Pancreas (tissue), 10 donors: ENCODE results near the gene HIVEP1. TPM values are rescaled to one million over a fixed set of nuclear protein-coding genes. Genes with fewer than 3 reads are reported as not detected.

Experiments
- ATAC-seq, 4 donors: fragments of 200-7000 bp; cut with Tn5 transposase; one replicate each; pipeline versions ENCODE4 v1.8.0 to v1.9.1; 2020; ENCODE audit warnings: mild to moderate bottlenecking in 4 of 4, moderate library complexity in 4 of 4
- DNase-seq, 6 donors: peaks; one replicate each; pipeline ENCODE4 v3.0.0-alpha.2; 2020
- FAIRE-seq: peaks from 2 replicates; lab custom pipeline; 2012; peaks lifted over from hg19 to GRCh38; lab: Jason Lieb, UNC
- H3K27ac ChIP-seq, 4 donors: fragments of 200-600 bp; sonication (generic); 1 replicate in 3 of 4; 2 replicates in 1 of 4; pipeline versions ENCODE4 v1.5.0 to v1.8.0; 2020
- H3K27me3 ChIP-seq, 4 donors: fragments of 200-600 bp; one replicate each; pipeline ENCODE4 v1.8.0; 2021
- H3K36me3 ChIP-seq, 3 donors: fragments of 200-600 bp; sonication (generic) in 1 of 3; one replicate each; pipeline versions ENCODE4 v1.5.0 to v1.8.0; 2020 to 2021
- H3K4me1 ChIP-seq, 3 donors: fragments of 200-600 bp; one replicate each; pipeline ENCODE4 v1.8.0; 2021
- H3K4me3 ChIP-seq, 4 donors: fragments of 200-600 bp; sonication (generic) in 2 of 4; one replicate each; pipeline versions ENCODE4 v1.5.0 to v1.8.0; 2020 to 2021
- H3K9me3 ChIP-seq, 4 donors: fragments of 200-600 bp; one replicate each; pipeline ENCODE4 v1.8.0; 2021
- CTCF ChIP-seq, 4 donors: fragments of 200-600 bp; sonication (generic) in 3 of 4; IDR thresholded peaks; one replicate each; pipeline versions ENCODE4 v1.5.0 to v1.8.0; 2021; ENCODE audit warnings: antibody characterized with exemption in 4 of 4
- WGBS, 2 donors: extraction: QIAGEN DNeasy Blood & Tissue Kit; methylation state at CpG; one replicate each; pipeline ENCODE4 v1.1.7; 2013; 5-methylcytosine and 5-hydroxymethylcytosine counted together
- intact Hi-C, 3 donors: fragments of 100-400 bp; cut with DNase I; formaldehyde crosslinking; loops; one replicate each; pipeline versions ENCODE4 v1.11.1 to v1.14.2; 2022
- polyA plus RNA-seq, 2 donors: library from polyadenylated mRNA; stranded (reverse); fragments of 200-250 nt; gene quantifications; one replicate each; pipeline ENCODE4 v1.2.3, GENCODE V29; 2013
- total RNA-seq, 6 donors: library from RNA; stranded (reverse); fragmentation: NEBNext Ultra II Directional in 4 of 6; extraction: Animal tissue kit (Norgen Biotek cat#: 25700) in 4 of 6; gene quantifications; one replicate each; pipeline versions ENCODE4 v1.2.1 to v1.2.4, GENCODE V29; 2021 to 2023
- donor health status: healthy with polysubstance abuse.
- donor health status: DM: no; HTN: no; CAD: no; lungs with moderate emphysema.
- donor health status: DM: no; HTN: no; CAD: no.
- donor health status: control.
- donor health status: control.
- donor health status: Bipolar disorder and iron deficiency.
- donor health status: DM: yes; HTN: yes; CAD: no.
- donor health status: DM: no; HTN: no; CAD: no.
- donor health status: DM: no; HTN: no; CAD: no.
- donor health status: DM: yes; HTN: yes; CAD: no.

Gene HIVEP1
- total and polyA plus RNA-seq, 8 donors: 3.8 to 17.7 (median 9.2) TPM

- no peak for DNase-seq
- Histone ChIP-seq H3K9me3 (no peaks in the 10 kb centered on the region), H3K4me1 (no peaks in the 10 kb centered on the region), H3K4me3 (no peak overlapping the region), H3K27ac (no peak overlapping the region), H3K27me3 (no peaks in the 10 kb centered on the region), H3K36me3 (no peaks in the 10 kb centered on the region)
- intact Hi-C loops: no loop called here
- ATAC-seq: no peak
- TF ChIP-seq CTCF (IDR thresholded peaks at IDR 0.05): no peak
- 93 to 94% methylated on average over 5 of the region's 5 CpGs for WGBS, 2 donors
- no peak for FAIRE-seq
Measured at GRCh38 chr6:11977193-11977592, 34.9 kb upstream of the HIVEP1 start.

- H3K36me3 ChIP-seq: no peaks in the 10 kb centered on the region
- 92 to 97% methylated on average over 3 of the region's 3 CpGs for WGBS, 2 donors
- no peaks in the 10 kb centered on the region for H3K9me3 ChIP-seq
- ATAC-seq (no peak), DNase-seq (no peak), FAIRE-seq (no peak)
- intact Hi-C loops: no loop called here
- no peaks in the 10 kb centered on the region for H3K27me3 ChIP-seq
- H3K4me1 ChIP-seq: no peaks in the 10 kb centered on the region
- TF ChIP-seq CTCF (IDR thresholded peaks at IDR 0.05): no peak
- no peak overlapping the region for H3K4me3 ChIP-seq
- H3K27ac ChIP-seq: no peak overlapping the region
Measured at GRCh38 chr6:11977738-11978137, 34.4 kb upstream of the HIVEP1 start.

- FAIRE-seq: no peak
- WGBS, 2 donors: 26 to 64% methylated on average over 1 of the region's 1 CpG
Measured at GRCh38 chr6:11978169-11978987, 33.7 kb upstream of the HIVEP1 start.

GRCh38 chr6:11979866-11980265, 32.2 kb upstream of the HIVEP1 start:
- no peak overlapping the region for H3K4me3 ChIP-seq
- no peaks in the 10 kb centered on the region for H3K9me3 ChIP-seq
- no peak overlapping the region for H3K27ac ChIP-seq
- DNase-seq (no peak), ATAC-seq (no peak), FAIRE-seq (no peak)
- no peaks in the 10 kb centered on the region for H3K4me1 ChIP-seq
- WGBS, 2 donors: 97% methylated on average over 6 of the region's 6 CpGs
- no peak for TF ChIP-seq CTCF (IDR thresholded peaks at IDR 0.05)
- intact Hi-C loops: no loop called here
- no peaks in the 10 kb centered on the region for H3K36me3 ChIP-seq
- no peaks in the 10 kb centered on the region for H3K27me3 ChIP-seq

More at GRCh38 chr6:11978169-11978987, 33.7 kb upstream of the HIVEP1 start:
- intact Hi-C loops: no loop called here
- H3K36me3 ChIP-seq: no peaks in the 10 kb centered on the region
- DNase-seq (no peak), ATAC-seq (no peak)
- TF ChIP-seq CTCF (IDR thresholded peaks at IDR 0.05): no peak
- H3K27me3 ChIP-seq: no peaks in the 10 kb centered on the region
- no peaks in the 10 kb centered on the region for H3K4me1 ChIP-seq
- H3K4me3 ChIP-seq: no peak overlapping the region
- no peak overlapping the region for H3K27ac ChIP-seq
- no peaks in the 10 kb centered on the region for H3K9me3 ChIP-seq

GRCh38 chr6:11983306-11983705, 28.8 kb upstream of the HIVEP1 start:
- ATAC-seq (no peak), DNase-seq (no peak), FAIRE-seq (no peak)
- Histone ChIP-seq H3K4me3 (no peak overlapping the region), H3K27me3 (no peaks in the 10 kb centered on the region), H3K36me3 (no peaks in the 10 kb centered on the region), H3K4me1 (no peaks in the 10 kb centered on the region), H3K27ac (no peak overlapping the region), H3K9me3 (no peaks in the 10 kb centered on the region)
- no peak for TF ChIP-seq CTCF (IDR thresholded peaks at IDR 0.05)
- intact Hi-C loops: no loop called here
- 79 to 85% methylated on average over 5 of the region's 5 CpGs for WGBS, 2 donors
